Measurements from ENCODE around the gene SH3PXD2B.

- TF ChIP-seq CTCF (conservative IDR thresholded peaks at IDR 0.05 in 1 of 2, IDR thresholded peaks at IDR 0.05 in 1 of 2; ENCODE audit: low read depth in 1 of 2, low read length in 2 of 2) (no peak), EZH2 (IDR thresholded peaks at IDR 0.05; ENCODE audit: low read length, missing control alignments) (no peak)
Observed at GRCh38 chr5:172299916-172300439, 154.3 kb downstream of the SH3PXD2B start.
